Neural cell (in vitro differentiated cells): Measurements from ENCODE around the gene RGS19.

Experiments
- CTCF ChIP-seq: fragments of 450-650 bp; IDR thresholded peaks from 2 replicates; pipeline ENCODE4 v1.5.1; 2014; ENCODE audit warnings: antibody characterized with exemption, mild to moderate bottlenecking, moderate library complexity; ENCODE audit not compliant: poor library complexity, severe bottlenecking
- EP300 ChIP-seq: fragments of 450-650 bp; conservative IDR thresholded peaks from 2 replicates; pipeline ENCODE4 v1.6.1; 2014; ENCODE audit warnings: antibody characterized with exemption, mild to moderate bottlenecking, moderate library complexity; ENCODE audit not compliant: poor library complexity, severe bottlenecking
- POLR2AphosphoS5 ChIP-seq: IDR thresholded peaks from 2 replicates; pipeline ENCODE4 v1.6.1; 2012
- RAD21 ChIP-seq: fragments of 450-650 bp; conservative IDR thresholded peaks from 2 replicates; pipeline ENCODE4 v1.6.1; 2014; ENCODE audit warnings: antibody characterized with exemption, mild to moderate bottlenecking, moderate library complexity
- REST ChIP-seq: IDR thresholded peaks from 2 replicates; pipeline ENCODE4 v1.6.1; 2012; ENCODE audit warnings: borderline replicate concordance
- TAF1 ChIP-seq: IDR thresholded peaks from 2 replicates; pipeline ENCODE4 v1.6.1; 2012; ENCODE audit warnings: low read depth

GRCh38 chr20:64048402-64049044 is 30.8 kb downstream of the RGS19 start:
- TF ChIP-seq CTCF (no peak), POLR2AphosphoS5 (no peak), REST (no peak), RAD21 (no peak), TAF1 (no peak), EP300 (no peak)
